ENCODE data around the gene TAB3.

TAB3 gene

DNA sequence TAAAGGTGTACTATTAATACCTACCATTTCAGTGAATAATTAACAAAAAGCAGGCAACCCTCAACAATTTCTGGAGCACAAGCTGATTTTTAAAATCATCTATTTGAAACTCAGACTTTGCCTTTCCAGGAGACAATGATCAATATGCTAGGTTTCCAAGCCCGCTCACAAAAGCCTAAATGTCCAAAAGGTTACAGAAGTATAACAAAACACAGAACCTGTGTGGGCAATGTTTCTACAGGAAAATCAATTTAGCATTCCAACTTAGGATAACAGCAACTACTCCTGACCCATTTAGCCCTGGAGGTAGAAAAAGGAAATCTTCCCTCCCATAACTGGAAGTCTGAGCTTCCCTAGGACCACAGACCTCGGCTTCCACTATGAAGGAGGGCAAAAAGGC is 3.9 kb downstream of the TAB3 start:
- TF ChIP-seq SIN3A (IDR thresholded peaks at IDR 0.05; ENCODE audit: borderline replicate concordance, insufficient read depth, low read length) (no peak), POLR2AphosphoS5 (IDR thresholded peaks at IDR 0.05; ENCODE audit: low read depth, low read length) (no peak), FOXP2 (optimal IDR thresholded peaks at IDR 0.05; ENCODE audit: borderline replicate concordance, extremely low read depth, extremely low read length, insufficient read depth) (no peak), TAF1 (IDR thresholded peaks at IDR 0.05; ENCODE audit: borderline replicate concordance, insufficient read depth, low read length) (no peak)
- TF ChIP-seq, protein P1, sequence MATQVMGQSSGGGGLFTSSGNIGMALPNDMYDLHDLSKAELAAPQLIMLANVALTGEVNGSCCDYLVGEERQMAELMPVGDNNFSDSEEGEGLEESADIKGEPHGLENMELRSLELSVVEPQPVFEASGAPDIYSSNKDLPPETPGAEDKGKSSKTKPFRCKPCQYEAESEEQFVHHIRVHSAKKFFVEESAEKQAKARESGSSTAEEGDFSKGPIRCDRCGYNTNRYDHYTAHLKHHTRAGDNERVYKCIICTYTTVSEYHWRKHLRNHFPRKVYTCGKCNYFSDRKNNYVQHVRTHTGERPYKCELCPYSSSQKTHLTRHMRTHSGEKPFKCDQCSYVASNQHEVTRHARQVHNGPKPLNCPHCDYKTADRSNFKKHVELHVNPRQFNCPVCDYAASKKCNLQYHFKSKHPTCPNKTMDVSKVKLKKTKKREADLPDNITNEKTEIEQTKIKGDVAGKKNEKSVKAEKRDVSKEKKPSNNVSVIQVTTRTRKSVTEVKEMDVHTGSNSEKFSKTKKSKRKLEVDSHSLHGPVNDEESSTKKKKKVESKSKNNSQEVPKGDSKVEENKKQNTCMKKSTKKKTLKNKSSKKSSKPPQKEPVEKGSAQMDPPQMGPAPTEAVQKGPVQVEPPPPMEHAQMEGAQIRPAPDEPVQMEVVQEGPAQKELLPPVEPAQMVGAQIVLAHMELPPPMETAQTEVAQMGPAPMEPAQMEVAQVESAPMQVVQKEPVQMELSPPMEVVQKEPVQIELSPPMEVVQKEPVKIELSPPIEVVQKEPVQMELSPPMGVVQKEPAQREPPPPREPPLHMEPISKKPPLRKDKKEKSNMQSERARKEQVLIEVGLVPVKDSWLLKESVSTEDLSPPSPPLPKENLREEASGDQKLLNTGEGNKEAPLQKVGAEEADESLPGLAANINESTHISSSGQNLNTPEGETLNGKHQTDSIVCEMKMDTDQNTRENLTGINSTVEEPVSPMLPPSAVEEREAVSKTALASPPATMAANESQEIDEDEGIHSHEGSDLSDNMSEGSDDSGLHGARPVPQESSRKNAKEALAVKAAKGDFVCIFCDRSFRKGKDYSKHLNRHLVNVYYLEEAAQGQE (IDR thresholded peaks at IDR 0.05; ENCODE audit: insufficient read depth in 1 of 2, low read depth in 2 of 2, low read length in 2 of 2) = no peak

DNA sequence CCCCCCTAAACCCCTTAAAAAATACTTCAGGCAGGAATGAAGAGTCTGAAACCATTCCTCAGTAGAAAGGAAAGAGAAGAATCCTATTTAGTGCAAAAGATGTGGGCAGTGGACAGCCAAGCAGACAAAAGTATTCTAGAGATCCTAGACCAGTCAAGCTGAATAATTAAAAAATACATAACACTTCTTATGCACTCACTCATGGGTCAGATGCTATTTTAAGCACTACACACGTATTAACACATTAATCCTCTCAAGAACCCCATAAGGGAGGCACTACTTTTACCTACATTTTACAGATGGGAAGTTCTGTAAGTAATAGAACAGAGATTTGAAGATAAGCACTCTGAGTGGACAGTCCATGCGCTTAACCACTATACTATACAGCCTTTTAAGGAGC is 5.9 kb downstream of the TAB3 start:
- no peak for TF ChIP-seq SIN3A (IDR thresholded peaks at IDR 0.05; ENCODE audit: borderline replicate concordance, insufficient read depth, low read length)
- TF ChIP-seq FOXP2 (optimal IDR thresholded peaks at IDR 0.05; ENCODE audit: borderline replicate concordance, extremely low read depth, extremely low read length, insufficient read depth) = no peak
- no peak for TF ChIP-seq POLR2AphosphoS5 (IDR thresholded peaks at IDR 0.05; ENCODE audit: low read depth, low read length)
- no peak for TF ChIP-seq TAF1 (IDR thresholded peaks at IDR 0.05; ENCODE audit: borderline replicate concordance, insufficient read depth, low read length)
- TF ChIP-seq, protein P1 (IDR thresholded peaks at IDR 0.05; ENCODE audit: insufficient read depth in 1 of 2, low read depth in 2 of 2, low read length in 2 of 2) = no peak

DNA sequence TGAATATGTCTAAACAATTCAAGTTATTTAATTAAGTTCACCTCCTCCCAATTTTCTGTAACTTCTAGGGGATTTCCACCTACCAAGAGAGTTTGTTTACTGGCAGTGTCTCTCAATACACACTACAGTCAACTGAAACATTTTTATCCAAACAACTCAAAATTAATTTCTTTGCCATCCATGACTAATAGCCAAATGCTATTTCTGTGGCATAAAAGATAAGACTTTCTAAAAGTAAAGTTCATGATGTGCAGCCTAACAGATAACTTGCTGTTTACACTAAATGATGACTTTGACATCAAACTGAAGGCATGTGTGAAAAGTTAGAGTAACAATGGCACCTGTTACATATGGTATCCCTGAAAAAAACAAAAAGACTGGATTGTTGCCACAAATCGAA is 7.3 kb downstream of the TAB3 start:
- TF ChIP-seq, protein P1 (IDR thresholded peaks at IDR 0.05; ENCODE audit: insufficient read depth in 1 of 2, low read depth in 2 of 2, low read length in 2 of 2) = no peak
- TF ChIP-seq FOXP2 (optimal IDR thresholded peaks at IDR 0.05; ENCODE audit: borderline replicate concordance, extremely low read depth, extremely low read length, insufficient read depth) = no peak
- no peak for TF ChIP-seq POLR2AphosphoS5 (IDR thresholded peaks at IDR 0.05; ENCODE audit: low read depth, low read length)
- TF ChIP-seq TAF1 (IDR thresholded peaks at IDR 0.05; ENCODE audit: borderline replicate concordance, insufficient read depth, low read length) = no peak
- no peak for TF ChIP-seq SIN3A (IDR thresholded peaks at IDR 0.05; ENCODE audit: borderline replicate concordance, insufficient read depth, low read length)

DNA sequence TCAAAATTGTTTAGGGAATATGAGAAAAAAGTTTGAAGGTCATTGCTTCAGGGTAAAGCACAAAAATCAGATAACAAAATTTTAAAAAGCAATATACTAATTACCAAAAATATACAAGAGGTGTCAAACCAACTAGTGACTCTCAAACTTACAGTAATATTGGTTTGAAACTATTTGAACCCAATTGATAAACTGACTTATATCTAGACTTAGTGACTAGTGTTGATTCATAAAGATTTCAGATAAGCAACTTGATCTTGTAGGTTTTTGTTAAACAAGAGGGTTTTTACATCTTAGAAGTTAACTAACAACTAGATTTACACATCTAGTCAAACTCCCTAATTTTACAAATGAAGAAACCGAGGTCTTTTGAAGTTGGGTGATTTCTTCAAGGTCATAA is 7.7 kb downstream of the TAB3 start:
- TF ChIP-seq POLR2AphosphoS5 (IDR thresholded peaks at IDR 0.05; ENCODE audit: low read depth, low read length) = no peak

DNA sequence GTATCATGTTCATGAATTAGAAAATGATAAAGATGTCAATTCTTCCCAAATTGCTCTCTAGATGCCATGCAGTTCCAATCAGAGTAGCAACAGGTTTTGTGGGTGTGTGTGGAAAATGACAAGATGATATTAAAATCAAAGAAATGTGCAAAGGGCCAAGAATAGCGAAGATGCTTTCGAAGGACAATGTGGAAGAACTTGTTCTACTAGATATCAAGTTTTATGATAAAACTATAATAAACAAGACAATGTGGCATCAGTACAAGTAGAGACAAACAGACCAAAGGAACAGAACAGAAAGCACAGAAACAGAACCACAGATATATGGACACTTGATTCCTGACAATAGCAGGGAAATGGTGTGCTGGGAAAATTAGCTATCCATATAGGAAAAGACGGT is 9.0 kb downstream of the TAB3 start:
- TF ChIP-seq FOXP2 (optimal IDR thresholded peaks at IDR 0.05; ENCODE audit: borderline replicate concordance, extremely low read depth, extremely low read length, insufficient read depth) (no peak), POLR2AphosphoS5 (IDR thresholded peaks at IDR 0.05; ENCODE audit: low read depth, low read length) (no peak), SIN3A (IDR thresholded peaks at IDR 0.05; ENCODE audit: borderline replicate concordance, insufficient read depth, low read length) (no peak), TAF1 (IDR thresholded peaks at IDR 0.05; ENCODE audit: borderline replicate concordance, insufficient read depth, low read length) (no peak)
- TF ChIP-seq, protein P1 (IDR thresholded peaks at IDR 0.05; ENCODE audit: insufficient read depth in 1 of 2, low read depth in 2 of 2, low read length in 2 of 2) = no peak
